OCI-LY1 (cell line): ENCODE results near the gene PARD3.

Experiments
- CTCF ChIP-seq: fragments of 200-600 bp; sonication (generic), shearing (Covaris generic); IDR thresholded peaks from 2 replicates; pipeline ENCODE4 v1.5.1; 2017; ENCODE audit warnings: mild to moderate bottlenecking, antibody characterized with exemption, low read length, moderate library complexity, mixed read lengths
- EZH2 ChIP-seq: fragments of 200-600 bp; sonication (generic), shearing (Covaris generic); IDR thresholded peaks from 2 replicates; pipeline ENCODE4 v1.8.0; 2017; ENCODE audit warnings: borderline replicate concordance, mixed run types, mild to moderate bottlenecking, antibody characterized with exemption, low read length, moderate library complexity, mixed read lengths

GRCh38 chr10:34647160-34647559 lies 167.9 kb downstream of the PARD3 start:
- TF ChIP-seq CTCF, result no peak
- no peak for TF ChIP-seq EZH2
